DMS53 (cell line): ENCODE measurements around the gene ITGAD.

Experiments used
- DNase-seq: peaks from one replicate; lab custom pipeline; 2025; lab: John Stamatoyannopoulos, UW

Gene ITGAD

DNA sequence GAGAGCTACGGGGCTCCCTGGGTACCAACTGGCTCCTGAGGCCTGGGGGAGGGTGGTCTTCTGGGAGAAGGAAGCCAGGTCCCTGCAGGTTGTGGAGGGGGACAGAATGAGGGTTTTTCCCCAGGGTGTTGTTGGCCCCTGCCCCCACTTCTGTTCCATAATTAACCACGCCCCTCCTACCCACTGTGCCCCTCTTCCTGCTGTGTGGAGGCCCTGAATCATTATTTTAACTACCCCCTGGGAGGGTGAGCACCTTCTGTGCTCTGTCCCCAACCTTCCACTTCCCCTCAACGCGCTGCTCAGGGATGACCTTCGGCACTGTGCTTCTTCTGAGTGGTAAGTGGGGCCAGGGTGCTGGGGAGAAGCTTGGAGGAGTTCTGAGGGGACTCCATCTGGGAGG, at the start of gene ITGAD:
Gene ITGAD, plus strand, starts transcription at position 280 of the 400 bp plus-strand sequence. Its CDS starts 26 bp downstream, at position 306.
- DNase-seq: no peak

DNA sequence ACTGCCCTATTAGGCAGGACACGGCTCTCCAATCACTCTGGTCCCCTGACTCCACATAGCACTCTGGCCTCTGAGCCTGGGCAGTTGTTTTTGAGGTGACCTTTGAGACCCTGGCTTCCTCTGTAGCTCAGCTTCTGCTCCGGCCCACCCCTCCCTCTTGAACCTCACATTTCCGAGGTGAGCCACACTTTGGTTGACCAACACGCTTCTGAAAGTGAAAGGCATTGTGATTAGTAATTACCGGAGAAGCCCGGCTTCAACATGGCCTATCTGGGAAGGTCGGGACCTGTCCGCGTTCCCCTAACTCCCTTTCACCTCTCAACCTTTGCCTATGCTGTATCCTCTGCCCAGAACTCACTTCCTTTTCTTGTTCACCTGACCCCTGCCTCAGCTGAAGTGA, 48.4 kb upstream of the ITGAD start:
- no peak for DNase-seq

GRCh38 chr16:31347445-31347844, 45.7 kb upstream of the ITGAD start:
- no peak for DNase-seq

- DNase-seq: no peak
Measured at GRCh38 chr16:31348579-31348978, 44.6 kb upstream of the ITGAD start.

GRCh38 chr16:31350275-31351005, 42.7 kb upstream of the ITGAD start:
- DNase-seq: no peak

DNA sequence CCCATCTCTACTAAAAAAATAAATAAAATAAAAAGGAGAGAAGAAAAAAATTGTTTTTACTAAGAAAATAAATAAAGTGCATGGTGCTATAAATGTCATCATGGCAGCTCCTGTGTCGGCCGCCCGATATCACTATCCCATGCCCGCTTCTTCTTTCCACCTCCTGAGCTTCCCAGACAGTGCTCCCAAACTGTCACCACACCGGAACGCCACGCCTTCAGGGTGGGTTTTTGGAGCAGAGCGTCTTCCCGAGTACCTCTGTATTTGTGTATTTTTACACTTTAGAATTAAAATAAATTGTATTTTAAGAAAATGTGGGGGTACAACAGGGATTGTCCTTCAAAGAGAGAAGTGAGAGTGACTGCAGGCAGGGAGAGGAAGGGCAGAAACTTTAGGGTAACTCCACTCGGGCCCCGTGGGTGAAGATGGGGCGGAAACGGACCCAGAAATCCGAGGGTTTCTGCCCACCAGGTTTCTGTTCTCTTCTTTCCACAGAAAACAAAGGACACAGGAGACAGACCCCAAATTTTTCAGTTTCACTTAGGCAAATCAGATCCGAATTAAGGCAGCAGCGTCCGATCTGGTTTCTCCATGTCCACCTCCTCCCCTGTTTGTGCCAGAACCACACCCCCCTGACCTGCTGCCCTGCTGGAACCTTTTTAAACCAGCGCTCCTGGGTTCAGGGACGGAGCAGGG, 41.7 kb upstream of the ITGAD start:
- no peak for DNase-seq

DNA sequence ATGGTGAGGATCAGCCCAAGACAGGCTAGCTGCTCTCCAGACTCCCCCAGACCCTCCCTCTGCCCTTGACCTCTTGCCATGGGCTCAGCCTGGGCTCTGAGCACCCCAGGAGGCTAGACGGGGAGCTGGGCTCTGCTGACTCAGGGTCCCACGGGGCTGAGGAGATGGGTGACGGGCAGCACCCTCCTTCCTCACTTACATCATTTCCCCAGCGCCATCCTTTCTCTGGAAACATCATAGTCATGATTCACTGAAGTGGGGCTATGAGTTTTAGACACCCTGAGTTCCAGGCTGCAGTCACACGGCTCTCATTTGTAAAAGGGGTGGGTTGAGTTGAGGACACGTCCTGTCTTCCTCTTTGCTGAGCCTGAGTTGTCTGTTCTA, 41.2 kb upstream of the ITGAD start:
- no peak for DNase-seq

GRCh38 chr16:31352376-31353115, 40.6 kb upstream of the ITGAD start:
- DNase-seq: no peak

DNA sequence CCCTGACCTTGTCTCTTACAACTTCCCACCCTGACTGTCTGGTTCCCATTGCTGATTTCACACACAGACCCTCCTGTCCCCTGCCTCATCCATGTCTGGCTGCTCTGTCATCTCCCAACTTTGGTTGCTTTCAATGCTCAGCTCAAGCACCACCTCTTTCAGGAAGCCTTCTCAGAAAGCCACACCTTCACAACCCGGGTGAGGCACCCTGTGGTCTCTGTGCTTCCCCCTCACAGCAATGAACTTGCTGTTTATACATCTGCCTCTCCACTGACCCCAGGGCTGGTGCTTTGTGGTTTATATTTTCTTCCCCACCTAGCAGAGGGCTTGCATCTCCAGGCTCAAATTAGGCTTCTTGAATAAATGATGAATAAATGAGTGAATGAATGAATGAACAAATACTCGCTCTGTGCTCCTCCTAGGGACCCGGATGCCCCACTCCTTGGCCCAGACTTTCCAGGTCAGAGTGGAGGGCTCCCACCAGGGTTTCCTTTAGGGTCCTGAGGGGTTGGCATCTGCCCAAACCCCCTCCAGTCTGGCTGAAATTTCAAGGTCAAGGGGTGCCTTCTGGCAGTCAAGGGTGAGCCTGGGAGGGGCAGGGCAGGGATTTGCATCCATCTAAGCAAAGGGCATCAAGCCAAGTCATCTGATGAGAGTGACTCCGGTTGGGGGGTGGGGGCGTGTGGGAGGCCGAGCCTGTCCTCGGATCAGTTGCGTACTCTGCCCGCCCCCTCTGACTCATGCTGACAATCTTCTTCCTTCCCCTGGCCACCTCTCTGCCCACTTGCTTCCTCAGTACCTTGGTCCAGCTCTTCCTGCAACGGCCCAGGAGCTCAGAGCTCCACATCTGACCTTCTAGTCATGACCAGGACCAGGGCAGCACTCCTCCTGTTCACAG, 38.5 kb upstream of the ITGAD start, which contains the start of gene ITGAX:
Gene ITGAX, plus strand, starts transcription at position 783 of the 898 bp plus-strand sequence. Its CDS starts 79 bp downstream, at position 862.
- no peak for DNase-seq

- DNase-seq: no peak
Measured at GRCh38 chr16:31355431-31356100, 37.6 kb upstream of the ITGAD start.

DNA sequence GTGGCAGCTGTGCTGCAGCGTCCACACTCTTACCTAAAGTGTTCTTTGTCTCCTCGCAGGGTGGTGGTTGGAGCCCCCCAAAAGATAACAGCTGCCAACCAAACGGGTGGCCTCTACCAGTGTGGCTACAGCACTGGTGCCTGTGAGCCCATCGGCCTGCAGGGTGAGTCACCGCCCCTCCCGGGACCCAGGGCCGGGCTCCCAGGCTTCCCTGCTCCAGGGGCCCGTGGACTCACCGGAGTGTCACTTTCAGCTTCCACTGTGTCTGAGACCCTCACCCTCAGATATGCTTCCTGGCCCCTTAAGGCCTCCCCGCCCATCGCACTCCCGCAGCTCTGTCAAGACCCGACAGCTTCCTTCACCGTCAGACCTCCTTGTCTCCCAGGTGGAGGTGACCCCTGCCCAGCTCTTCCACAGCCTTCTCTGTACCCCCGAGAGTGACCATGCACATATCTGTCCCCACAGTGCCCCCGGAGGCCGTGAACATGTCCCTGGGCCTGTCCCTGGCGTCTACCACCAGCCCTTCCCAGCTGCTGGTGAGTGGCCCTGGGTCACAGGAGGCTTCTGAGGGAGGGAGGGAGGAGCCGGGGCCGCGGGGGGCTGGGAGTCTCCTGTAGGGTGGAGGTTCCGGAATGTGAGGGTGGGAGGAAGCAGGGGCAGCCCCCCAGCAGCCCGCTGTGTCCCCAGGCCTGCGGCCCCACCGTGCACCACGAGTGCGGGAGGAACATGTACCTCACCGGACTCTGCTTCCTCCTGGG, 36.4 kb upstream of the ITGAD start:
- no peak for DNase-seq

- DNase-seq: no peak
Measured at GRCh38 chr16:31357324-31358109, 35.6 kb upstream of the ITGAD start.

DNA sequence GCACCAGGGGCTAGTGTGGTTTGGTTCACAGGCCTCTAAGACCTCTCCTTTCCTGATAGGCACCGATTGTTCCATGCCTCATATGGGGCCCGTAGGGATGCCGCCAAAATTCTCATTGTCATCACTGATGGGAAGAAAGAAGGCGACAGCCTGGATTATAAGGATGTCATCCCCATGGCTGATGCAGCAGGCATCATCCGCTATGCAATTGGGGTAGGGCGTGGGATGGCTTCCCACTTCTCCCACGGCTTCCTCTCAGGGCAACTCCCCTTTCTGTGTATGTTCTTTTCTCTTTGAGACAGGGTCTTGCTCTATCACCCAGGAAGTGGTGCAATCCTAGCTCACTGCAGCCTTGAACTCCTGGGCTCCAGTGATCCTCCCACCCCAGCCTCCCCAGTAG, 32.9 kb upstream of the ITGAD start:
- no peak for DNase-seq

GRCh38 chr16:31361201-31362110, 31.7 kb upstream of the ITGAD start:
- DNase-seq: no peak

GRCh38 chr16:31362476-31363405, 30.4 kb upstream of the ITGAD start:
- no peak for DNase-seq

GRCh38 chr16:31363721-31364120, 29.4 kb upstream of the ITGAD start:
- DNase-seq: no peak

DNA sequence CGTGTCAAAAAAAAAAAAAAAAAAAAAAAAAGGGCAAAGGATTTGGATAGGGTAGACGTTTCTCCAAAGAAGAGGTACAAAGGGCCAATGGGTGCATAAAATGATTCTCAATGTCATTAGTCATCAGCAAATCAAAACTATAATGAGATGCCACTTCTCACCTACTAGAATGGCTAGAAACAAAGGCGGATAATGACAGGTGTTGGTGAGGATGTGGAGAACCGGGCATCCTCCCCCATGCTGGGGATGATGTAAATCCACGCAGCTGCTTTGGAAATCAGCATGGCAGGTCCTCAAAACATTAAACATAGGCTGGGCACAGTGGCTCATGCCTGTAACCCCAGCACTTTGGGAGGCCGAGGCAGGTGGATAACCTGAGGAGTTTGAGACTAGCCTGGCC, 28.7 kb upstream of the ITGAD start:
- DNase-seq: no peak
